Astrocyte (in vitro differentiated cells and primary cell): Measurements from ENCODE around the gene SLC9A5. TPM values are rescaled to one million over a fixed set of nuclear protein-coding genes. Genes with fewer than 3 reads are reported as not detected.
A peak's percentile ranks its signal among the peaks of the same experiment; 100 is the strongest.

Source experiments
- DNase-seq: peaks from one replicate; pipeline ENCODE4 v3.0.0-alpha.2; 2010; ENCODE audit warnings: low read depth
- FAIRE-seq: peaks from 2 replicates; lab custom pipeline; 2011; peaks lifted over from hg19 to GRCh38; lab: Jason Lieb, UNC
- H2AFZ ChIP-seq: 2 replicates; pipeline ENCODE4 v1.6.0; 2012; ENCODE audit warnings: low read depth, low read length, inconsistent platforms
- H3K27ac ChIP-seq: 2 replicates; pipeline ENCODE4 v1.5.1; 2011; ENCODE audit warnings: low read depth, low read length, inconsistent platforms
- H3K27me3 ChIP-seq: 2 replicates; pipeline ENCODE4 v1.6.0; 2011; ENCODE audit warnings: low read length, inconsistent platforms; ENCODE audit not compliant: insufficient read depth
- H3K36me3 ChIP-seq: 2 replicates; pipeline ENCODE4 v1.5.1; 2011; ENCODE audit warnings: low read length, inconsistent platforms; ENCODE audit not compliant: insufficient read depth
- H3K4me1 ChIP-seq: 2 replicates; pipeline ENCODE4 v1.5.1; 2011; ENCODE audit warnings: low read length, inconsistent platforms; ENCODE audit not compliant: insufficient read depth
- H3K4me2 ChIP-seq: 2 replicates; pipeline ENCODE4 v1.6.0; 2012; ENCODE audit warnings: low read length, inconsistent platforms
- H3K4me3 ChIP-seq: 2 replicates; pipeline ENCODE4 v1.5.1; 2011; ENCODE audit warnings: low read depth, mild to moderate bottlenecking, low read length, inconsistent platforms; ENCODE audit not compliant: insufficient read depth
- H3K79me2 ChIP-seq: 2 replicates; pipeline ENCODE4 v1.6.0; 2012; ENCODE audit warnings: mild to moderate bottlenecking, low read length, inconsistent platforms; ENCODE audit not compliant: insufficient read depth
- H3K9ac ChIP-seq: 2 replicates; pipeline ENCODE4 v1.6.0; 2012; ENCODE audit warnings: mild to moderate bottlenecking, low read length, inconsistent platforms
- H3K9me3 ChIP-seq: 2 replicates; pipeline ENCODE4 v1.5.1; 2012; ENCODE audit warnings: low read depth, mild to moderate bottlenecking, low read length, inconsistent platforms; ENCODE audit not compliant: insufficient read depth
- H4K20me1 ChIP-seq: 2 replicates; pipeline ENCODE4 v1.6.0; 2012; ENCODE audit warnings: low read length, inconsistent platforms; ENCODE audit not compliant: insufficient read depth
- H3K27ac Mint-ChIP-seq: one replicate; pipeline ENCODE4 v1.8.0; 2021; ENCODE audit warnings: mild to moderate bottlenecking, mixed read lengths; ENCODE audit not compliant: unreplicated experiment
- H3K27me3 Mint-ChIP-seq: one replicate; pipeline ENCODE4 v1.8.0; 2021; ENCODE audit warnings: low read depth, mixed read lengths; ENCODE audit not compliant: unreplicated experiment
- H3K36me3 Mint-ChIP-seq: one replicate; pipeline ENCODE4 v1.8.0; 2021; ENCODE audit warnings: low read depth, mixed read lengths; ENCODE audit not compliant: unreplicated experiment
- H3K4me1 Mint-ChIP-seq: one replicate; pipeline ENCODE4 v1.8.0; 2021; ENCODE audit warnings: low read depth, mixed read lengths; ENCODE audit not compliant: unreplicated experiment
- H3K4me3 Mint-ChIP-seq: one replicate; pipeline ENCODE4 v1.8.0; 2021; ENCODE audit warnings: mild to moderate bottlenecking, moderate library complexity, mixed read lengths; ENCODE audit not compliant: unreplicated experiment
- H3K9me3 Mint-ChIP-seq: one replicate; pipeline ENCODE4 v1.8.0; 2021; ENCODE audit warnings: mild to moderate bottlenecking, mixed read lengths; ENCODE audit not compliant: unreplicated experiment
- EZH2 ChIP-seq: IDR thresholded peaks from 2 replicates; pipeline ENCODE4 v1.6.1; 2012; ENCODE audit warnings: mild to moderate bottlenecking, low read length, inconsistent platforms; ENCODE audit not compliant: insufficient read depth
- total RNA-seq: library from RNA; stranded (reverse); gene quantifications from 2 replicates; pipeline ENCODE4 v1.2.1, GENCODE V29; 2021
- TF ChIP-seq, protein P1 (sequence below): IDR thresholded peaks from 2 replicates; pipeline ENCODE4 v1.5.1; 2011; ENCODE audit warnings: low read depth, mild to moderate bottlenecking, inconsistent platforms, low read length, moderate library complexity; ENCODE audit not compliant: insufficient read depth

The SLC9A5 gene
- total RNA-seq, 1 donor from 2014 or later: 2.5 TPM

DNA sequence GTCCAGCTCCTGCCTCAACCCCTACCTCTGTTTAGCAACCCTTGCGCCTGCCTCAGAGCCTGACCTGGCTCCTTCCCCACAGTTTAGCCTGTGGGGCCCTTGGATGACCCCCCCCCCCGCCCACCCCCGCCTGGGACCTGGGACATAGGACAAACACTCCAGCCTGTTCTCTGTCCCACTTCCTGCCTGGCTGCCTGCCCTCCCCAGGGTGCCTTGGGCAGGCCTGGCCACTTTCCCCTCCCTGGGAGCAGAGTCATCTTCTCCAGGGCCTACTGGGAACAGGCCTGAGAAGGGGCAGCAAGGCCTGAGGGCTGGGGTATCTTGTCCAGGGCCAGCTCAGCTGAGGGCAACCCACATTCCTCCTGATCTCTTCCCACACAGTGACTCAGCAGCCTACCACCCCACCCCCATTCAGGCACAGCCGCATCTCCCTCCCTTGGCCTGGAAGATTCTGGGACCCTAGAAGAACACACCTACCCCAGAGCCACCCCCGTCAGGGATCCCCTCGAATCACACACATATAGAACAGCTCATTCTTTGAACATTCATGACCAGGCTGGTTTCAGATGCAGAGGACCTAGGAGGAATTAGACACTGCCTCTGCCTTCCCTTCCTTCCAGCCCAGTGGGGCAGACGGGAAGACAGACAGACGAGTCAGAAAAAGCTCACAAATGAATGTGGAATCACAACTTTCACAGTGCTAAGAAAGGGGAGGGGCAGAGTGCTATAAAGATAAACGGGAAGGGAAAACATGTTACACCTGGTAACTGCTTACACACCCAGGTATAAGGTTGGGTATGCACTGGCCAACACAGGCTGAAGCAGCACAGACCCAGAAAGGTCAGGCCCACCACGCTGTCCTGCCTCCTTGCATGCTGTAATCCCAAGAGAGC is 7.5 kb upstream of the SLC9A5 start:
- Histone ChIP-seq H3K27me3 (no peaks in the 10 kb centered on the region), H3K9me3 (no peaks in the 10 kb centered on the region), H3K27ac (peak overlapping the region; percentile 91), H3K4me2 (peak overlapping the region; percentile 71), H3K4me1 (peaks cover 50% of the 10 kb centered on the region), H3K36me3 (peaks cover 24% of the 10 kb centered on the region), H3K9ac (peak overlapping the region; percentile 78), H2AFZ (peak overlapping the region; percentile 41), H3K4me3 (peak overlapping the region; percentile 21), H4K20me1 (no peaks in the 10 kb centered on the region), H3K79me2 (peaks cover 59% of the 10 kb centered on the region)
- peak; percentile 77 for DNase-seq
- no peak for FAIRE-seq
- TF ChIP-seq, protein P1, sequence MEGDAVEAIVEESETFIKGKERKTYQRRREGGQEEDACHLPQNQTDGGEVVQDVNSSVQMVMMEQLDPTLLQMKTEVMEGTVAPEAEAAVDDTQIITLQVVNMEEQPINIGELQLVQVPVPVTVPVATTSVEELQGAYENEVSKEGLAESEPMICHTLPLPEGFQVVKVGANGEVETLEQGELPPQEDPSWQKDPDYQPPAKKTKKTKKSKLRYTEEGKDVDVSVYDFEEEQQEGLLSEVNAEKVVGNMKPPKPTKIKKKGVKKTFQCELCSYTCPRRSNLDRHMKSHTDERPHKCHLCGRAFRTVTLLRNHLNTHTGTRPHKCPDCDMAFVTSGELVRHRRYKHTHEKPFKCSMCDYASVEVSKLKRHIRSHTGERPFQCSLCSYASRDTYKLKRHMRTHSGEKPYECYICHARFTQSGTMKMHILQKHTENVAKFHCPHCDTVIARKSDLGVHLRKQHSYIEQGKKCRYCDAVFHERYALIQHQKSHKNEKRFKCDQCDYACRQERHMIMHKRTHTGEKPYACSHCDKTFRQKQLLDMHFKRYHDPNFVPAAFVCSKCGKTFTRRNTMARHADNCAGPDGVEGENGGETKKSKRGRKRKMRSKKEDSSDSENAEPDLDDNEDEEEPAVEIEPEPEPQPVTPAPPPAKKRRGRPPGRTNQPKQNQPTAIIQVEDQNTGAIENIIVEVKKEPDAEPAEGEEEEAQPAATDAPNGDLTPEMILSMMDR: no peak
- no peak for TF ChIP-seq EZH2
- no peaks in the 10 kb centered on the region for H3K9me3 Mint-ChIP-seq
- H3K4me1 Mint-ChIP-seq: peaks cover 41% of the 10 kb centered on the region
- H3K36me3 Mint-ChIP-seq: peaks cover 24% of the 10 kb centered on the region
- H3K4me3 Mint-ChIP-seq: peak overlapping the region; percentile 61
- no peaks in the 10 kb centered on the region for H3K27me3 Mint-ChIP-seq
- peak overlapping the region; percentile 97 for H3K27ac Mint-ChIP-seq

DNA sequence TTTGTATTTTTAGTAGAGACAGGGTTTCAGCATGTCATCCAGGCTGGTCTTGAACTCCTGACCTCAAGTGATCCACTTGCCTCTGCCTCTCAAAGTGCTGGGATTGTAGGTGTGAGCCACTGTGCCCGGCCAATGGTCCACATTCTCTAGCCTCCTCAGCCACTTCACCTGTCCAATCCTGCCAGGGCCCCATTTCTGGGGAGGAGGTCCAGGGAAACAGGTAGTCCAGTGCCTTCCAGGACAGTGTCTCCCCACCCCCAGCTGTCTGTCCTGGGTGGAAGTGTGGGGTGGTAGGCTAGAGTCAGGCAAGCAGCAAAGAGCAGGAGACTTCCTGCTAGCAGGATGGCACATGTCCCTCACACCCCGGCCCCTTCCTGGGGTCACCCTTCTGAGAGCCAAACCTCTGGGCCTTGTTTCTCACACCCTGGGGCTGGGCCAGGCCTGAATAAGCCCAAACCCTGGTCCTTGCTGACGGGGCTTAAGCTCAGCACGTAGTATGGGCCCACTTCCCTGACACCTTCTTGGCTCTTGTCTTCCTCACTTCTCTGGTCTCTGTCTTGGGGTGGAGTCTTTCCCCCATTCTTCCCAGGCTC is 6.5 kb upstream of the SLC9A5 start:
- Histone ChIP-seq H3K27ac (peak overlapping the region; percentile 91), H3K27me3 (no peaks in the 10 kb centered on the region), H3K9me3 (no peaks in the 10 kb centered on the region), H3K36me3 (peaks cover 22% of the 10 kb centered on the region), H2AFZ (no peak overlapping the region), H3K9ac (no peak overlapping the region), H4K20me1 (no peaks in the 10 kb centered on the region), H3K4me1 (peaks cover 50% of the 10 kb centered on the region), H3K4me2 (peak overlapping the region; percentile 71), H3K79me2 (peaks cover 67% of the 10 kb centered on the region), H3K4me3 (no peak overlapping the region)
- DNase-seq (no peak), FAIRE-seq (no peak)
- TF ChIP-seq, protein P1: no peak
- no peak for TF ChIP-seq EZH2
- Mint-ChIP-seq H3K4me1 (peaks cover 41% of the 10 kb centered on the region), H3K4me3 (no peak overlapping the region), H3K27me3 (no peaks in the 10 kb centered on the region), H3K27ac (peak overlapping the region; percentile 97), H3K36me3 (peaks cover 20% of the 10 kb centered on the region), H3K9me3 (no peaks in the 10 kb centered on the region)
